B cell (primary cell): Measurements from ENCODE around the gene ACP3. TPM values are rescaled to one million over a fixed set of nuclear protein-coding genes. Genes with fewer than 3 reads are reported as not detected.

Experiments
- ATAC-seq: fragments of 200-7000 bp; cut with Tn5 transposase; one replicate; pipeline ENCODE4 v1.10.0; 2021; ENCODE audit warnings: low read depth, mild to moderate bottlenecking, moderate number of reproducible peaks, moderate library complexity
- CTCF ChIA-PET: fragments of 350-600 bp; sonication (Branson Sonifier 250); formaldehyde crosslinking; loops from one replicate; lab custom pipeline; 2021; ENCODE audit warnings: antibody characterized with exemption, inconsistent platforms; lab: Charles Lee
- POLR2A ChIA-PET: fragments of 350-600 bp; sonication (Branson Sonifier 250); formaldehyde crosslinking; loops from one replicate; lab custom pipeline; 2021; ENCODE audit warnings: antibody characterized with exemption; lab: Charles Lee
- DNase-seq: peaks from one replicate; pipeline ENCODE4 v3.0.0; 2013
- H2AFZ ChIP-seq: 2 replicates; pipeline ENCODE4 v1.6.1; 2012; ENCODE audit warnings: mild to moderate bottlenecking, low read depth, low read length; ENCODE audit not compliant: insufficient read depth, poor library complexity, severe bottlenecking
- H3K27ac ChIP-seq, 2 donors: 1 replicate in 1 of 2; 2 replicates in 1 of 2; pipeline ENCODE4 v1.5.1; 2012 to 2013; ENCODE audit warnings: low read length in 2 of 2, mild to moderate bottlenecking in 2 of 2, moderate library complexity in 1 of 2
- H3K27me3 ChIP-seq, 4 experiments: fragments of 200-600 bp in 1 of 4; sonication (generic) in 1 of 4; replicated peaks in 1 of 4; 1 replicate in 2 of 4; 2 replicates in 2 of 4; pipeline versions ENCODE4 v1.6.1 to v1.7.0; 2013 to 2016; ENCODE audit warnings: low read length in 3 of 4, mild to moderate bottlenecking in 2 of 4, mixed read lengths in 1 of 4, moderate library complexity in 1 of 4; ENCODE audit not compliant: insufficient read depth in 4 of 4, control insufficient read depth in 3 of 4; ENCODE audit errors: control extremely low read depth in 1 of 4
- H3K36me3 ChIP-seq, 2 experiments: replicated peaks in 1 of 2; 1 replicate in 1 of 2; 2 replicates in 1 of 2; pipeline versions ENCODE4 v1.6.1 to v1.7.1; 2013; ENCODE audit warnings: low read length in 1 of 2; ENCODE audit not compliant: insufficient read depth in 2 of 2, control insufficient read depth in 1 of 2; ENCODE audit errors: control extremely low read depth in 1 of 2, extremely low read depth in 1 of 2
- H3K4me1 ChIP-seq, 2 donors: fragments of 200-600 bp in 1 of 2; sonication (generic) in 1 of 2; 1 replicate in 1 of 2; 2 replicates in 1 of 2; pipeline versions ENCODE4 v1.5.1 to v1.6.1; 2013 to 2017; ENCODE audit warnings: low read length in 2 of 2; ENCODE audit not compliant: control insufficient read depth in 2 of 2, insufficient read depth in 2 of 2
- H3K4me2 ChIP-seq: replicated peaks from 2 replicates; pipeline ENCODE3; 2012; ENCODE audit warnings: mild to moderate bottlenecking, low read depth, low read length; ENCODE audit not compliant: poor library complexity, severe bottlenecking
- H3K4me3 ChIP-seq, 5 experiments: fragments of 200-600 bp in 1 of 5; sonication (generic) in 1 of 5; 1 replicate in 3 of 5; 2 replicates in 2 of 5; pipeline versions ENCODE4 v1.5.1 to v1.7.0; 2011 to 2016; ENCODE audit warnings: low read length in 4 of 5, mild to moderate bottlenecking in 4 of 5, low read depth in 2 of 5, control low read depth in 1 of 5, moderate library complexity in 1 of 5; ENCODE audit not compliant: insufficient read depth in 1 of 5; ENCODE audit errors: control extremely low read depth in 1 of 5, extremely low read depth in 1 of 5
- H3K79me2 ChIP-seq: fragments of 200-600 bp; sonication (generic); one replicate; pipeline ENCODE4 v1.6.0; 2016; ENCODE audit warnings: low read length; ENCODE audit not compliant: control insufficient read depth, insufficient read depth
- H3K9ac ChIP-seq: fragments of 200-600 bp; sonication (generic); 2 replicates; pipeline ENCODE4 v1.6.1; 2017; ENCODE audit warnings: mild to moderate bottlenecking, low read length, moderate library complexity
- H3K9me3 ChIP-seq, 3 donors: one replicate each; pipeline versions ENCODE4 v1.6.1 to v1.7.1; 2013; ENCODE audit warnings: low read length in 2 of 3; ENCODE audit not compliant: control insufficient read depth in 2 of 3, insufficient read depth in 1 of 3; ENCODE audit errors: control extremely low read depth in 1 of 3
- H4K20me1 ChIP-seq: 2 replicates; pipeline ENCODE4 v1.6.0; 2012; ENCODE audit warnings: mild to moderate bottlenecking, low read length; ENCODE audit not compliant: insufficient read depth, control insufficient read depth, poor library complexity, severe bottlenecking
- H3K27ac Mint-ChIP-seq: one replicate; pipeline ENCODE4 v1.8.0; 2021; ENCODE audit warnings: mixed read lengths
- H3K27me3 Mint-ChIP-seq: one replicate; pipeline ENCODE4 v1.8.0; 2021; ENCODE audit warnings: mixed read lengths
- H3K4me1 Mint-ChIP-seq: one replicate; pipeline ENCODE4 v1.8.0; 2021; ENCODE audit warnings: mixed read lengths
- H3K4me3 Mint-ChIP-seq: one replicate; pipeline ENCODE4 v1.8.0; 2021; ENCODE audit warnings: mixed read lengths
- H3K9me3 Mint-ChIP-seq: one replicate; pipeline ENCODE4 v1.8.0; 2022; ENCODE audit warnings: mixed read lengths; ENCODE audit not compliant: insufficient read depth
- CTCF ChIP-seq: fragments of 200-600 bp; IDR thresholded peaks from one replicate; pipeline ENCODE4 v1.8.0; 2022; ENCODE audit warnings: antibody characterized with exemption, mild to moderate bottlenecking
- EZH2 ChIP-seq: IDR thresholded peaks from 2 replicates; pipeline ENCODE4 v1.6.1; 2012; ENCODE audit warnings: borderline replicate concordance, low read depth, mild to moderate bottlenecking, moderate library complexity, low read length; ENCODE audit not compliant: insufficient read depth, poor library complexity, severe bottlenecking
- WGBS: methylation state at CpG from one replicate; pipeline ENCODE4 v1.1.5; 2013; ENCODE audit warnings: missing lambda C conversion rate; ENCODE audit not compliant: insufficient coverage; 5-methylcytosine and 5-hydroxymethylcytosine counted together
- intact Hi-C: fragments of 100-400 bp; cut with micrococcal nuclease; formaldehyde crosslinking; loops from one replicate; pipeline ENCODE4 v1.10.0; 2022
- polyA plus RNA-seq: library from polyadenylated mRNA; depleted of rRNA; stranded (reverse); fragments of >200 nt; gene quantifications from 2 replicates; pipeline ENCODE4 v1.2.3, GENCODE V29; 2012
- total RNA-seq, 2 donors: library from RNA; stranded (reverse); fragments of 120-200 nt in 1 of 2; gene quantifications; 1 replicate in 1 of 2; 2 replicates in 1 of 2; pipeline versions ENCODE4 v1.2.3 to v1.2.4, GENCODE V29; 2013 to 2022

ACP3 gene
- total and polyA plus RNA-seq, 2 donors (not counting 1 experiment from before 2014, with no cell fraction given) = 0.36 to 0.64 TPM

- Mint-ChIP-seq H3K27me3 (no peaks in the 10 kb centered on the region), H3K4me3 (no peak overlapping the region), H3K4me1 (peaks cover 3% of the 10 kb centered on the region), H3K27ac (no peak overlapping the region), H3K9me3 (no peaks in the 10 kb centered on the region)
- Histone ChIP-seq H2AFZ (no peak overlapping the region), H3K4me3 (no peak overlapping the region), H3K9me3 (no peaks in the 10 kb centered on the region), H4K20me1 (no peaks in the 10 kb centered on the region), H3K4me2 (no peak overlapping the region), H3K9ac (no peak overlapping the region), H3K4me1 (peaks cover 4% of the 10 kb centered on the region in 2 donors), H3K27ac (no peak overlapping the region), H3K79me2 (no peaks in the 10 kb centered on the region), H3K27me3 (no peaks in the 10 kb centered on the region), H3K36me3 (no peaks in the 10 kb centered on the region)
- ChIA-PET CTCF (interaction anchor here (0.6 to 2.8 kb wide), 2 partner anchors 9 to 16 kb away, joined by 6 to 11 read pairs; no protein-coding TSS in a partner anchor), POLR2A (no interaction called here)
- DNase-seq = no peak
- intact Hi-C loops = loop anchor here (5.0 kb wide), 1 partner anchor 1112 kb away; no protein-coding TSS in a partner anchor
- TF ChIP-seq CTCF = no peak
- no peak for TF ChIP-seq EZH2
- ATAC-seq = no peak
Observed at GRCh38 chr3:132344666-132345280, 27.6 kb downstream of the ACP3 start.

- Histone ChIP-seq H3K4me1 (peaks cover 4% of the 10 kb centered on the region in 2 donors), H3K79me2 (no peaks in the 10 kb centered on the region), H2AFZ (no peak overlapping the region), H3K4me2 (no peak overlapping the region), H3K9ac (no peak overlapping the region), H3K27me3 (no peaks in the 10 kb centered on the region), H3K36me3 (no peaks in the 10 kb centered on the region), H3K4me3 (no peak overlapping the region), H3K27ac (no peak overlapping the region), H4K20me1 (no peaks in the 10 kb centered on the region), H3K9me3 (no peaks in the 10 kb centered on the region)
- Mint-ChIP-seq H3K4me1 (peaks cover 3% of the 10 kb centered on the region), H3K9me3 (no peaks in the 10 kb centered on the region), H3K4me3 (no peak overlapping the region), H3K27ac (no peak overlapping the region), H3K27me3 (no peaks in the 10 kb centered on the region)
- ChIA-PET POLR2A (no interaction called here), CTCF (interaction anchor here (0.7 to 1.0 kb wide), 2 partner anchors 80 to 96 kb away, joined by 3 to 4 read pairs; no protein-coding TSS in a partner anchor)
- WGBS = 94% methylated on average over 4 of the region's 5 CpGs
- TF ChIP-seq EZH2 (no peak), CTCF (no peak)
- intact Hi-C loops = no loop called here
- DNase-seq (no peak), ATAC-seq (no peak)
Observed at GRCh38 chr3:132346841-132347736, 29.9 kb downstream of the ACP3 start.
